Astrocyte (in vitro differentiated cells and primary cell): ENCODE data around the gene MVD. TPM values are rescaled to one million over a fixed set of nuclear protein-coding genes. Genes with fewer than 3 reads are reported as not detected.

Source experiments
- DNase-seq: peaks from one replicate; pipeline ENCODE4 v3.0.0-alpha.2; 2010; ENCODE audit warnings: low read depth
- FAIRE-seq: peaks from 2 replicates; lab custom pipeline; 2011; peaks lifted over from hg19 to GRCh38; lab: Jason Lieb, UNC
- H2AFZ ChIP-seq: 2 replicates; pipeline ENCODE4 v1.6.0; 2012; ENCODE audit warnings: low read depth, low read length, inconsistent platforms
- H3K27ac ChIP-seq: 2 replicates; pipeline ENCODE4 v1.5.1; 2011; ENCODE audit warnings: low read depth, low read length, inconsistent platforms
- H3K27me3 ChIP-seq: 2 replicates; pipeline ENCODE4 v1.6.0; 2011; ENCODE audit warnings: low read length, inconsistent platforms; ENCODE audit not compliant: insufficient read depth
- H3K36me3 ChIP-seq: 2 replicates; pipeline ENCODE4 v1.5.1; 2011; ENCODE audit warnings: low read length, inconsistent platforms; ENCODE audit not compliant: insufficient read depth
- H3K4me1 ChIP-seq: 2 replicates; pipeline ENCODE4 v1.5.1; 2011; ENCODE audit warnings: low read length, inconsistent platforms; ENCODE audit not compliant: insufficient read depth
- H3K4me2 ChIP-seq: 2 replicates; pipeline ENCODE4 v1.6.0; 2012; ENCODE audit warnings: low read length, inconsistent platforms
- H3K4me3 ChIP-seq: 2 replicates; pipeline ENCODE4 v1.5.1; 2011; ENCODE audit warnings: low read depth, mild to moderate bottlenecking, low read length, inconsistent platforms; ENCODE audit not compliant: insufficient read depth
- H3K79me2 ChIP-seq: 2 replicates; pipeline ENCODE4 v1.6.0; 2012; ENCODE audit warnings: mild to moderate bottlenecking, low read length, inconsistent platforms; ENCODE audit not compliant: insufficient read depth
- H3K9ac ChIP-seq: 2 replicates; pipeline ENCODE4 v1.6.0; 2012; ENCODE audit warnings: mild to moderate bottlenecking, low read length, inconsistent platforms
- H3K9me3 ChIP-seq: 2 replicates; pipeline ENCODE4 v1.5.1; 2012; ENCODE audit warnings: low read depth, mild to moderate bottlenecking, low read length, inconsistent platforms; ENCODE audit not compliant: insufficient read depth
- H4K20me1 ChIP-seq: 2 replicates; pipeline ENCODE4 v1.6.0; 2012; ENCODE audit warnings: low read length, inconsistent platforms; ENCODE audit not compliant: insufficient read depth
- H3K27ac Mint-ChIP-seq: one replicate; pipeline ENCODE4 v1.8.0; 2021; ENCODE audit warnings: mild to moderate bottlenecking, mixed read lengths; ENCODE audit not compliant: unreplicated experiment
- H3K27me3 Mint-ChIP-seq: one replicate; pipeline ENCODE4 v1.8.0; 2021; ENCODE audit warnings: low read depth, mixed read lengths; ENCODE audit not compliant: unreplicated experiment
- H3K36me3 Mint-ChIP-seq: one replicate; pipeline ENCODE4 v1.8.0; 2021; ENCODE audit warnings: low read depth, mixed read lengths; ENCODE audit not compliant: unreplicated experiment
- H3K4me1 Mint-ChIP-seq: one replicate; pipeline ENCODE4 v1.8.0; 2021; ENCODE audit warnings: low read depth, mixed read lengths; ENCODE audit not compliant: unreplicated experiment
- H3K4me3 Mint-ChIP-seq: one replicate; pipeline ENCODE4 v1.8.0; 2021; ENCODE audit warnings: mild to moderate bottlenecking, moderate library complexity, mixed read lengths; ENCODE audit not compliant: unreplicated experiment
- H3K9me3 Mint-ChIP-seq: one replicate; pipeline ENCODE4 v1.8.0; 2021; ENCODE audit warnings: mild to moderate bottlenecking, mixed read lengths; ENCODE audit not compliant: unreplicated experiment
- EZH2 ChIP-seq: IDR thresholded peaks from 2 replicates; pipeline ENCODE4 v1.6.1; 2012; ENCODE audit warnings: mild to moderate bottlenecking, low read length, inconsistent platforms; ENCODE audit not compliant: insufficient read depth
- total RNA-seq: library from RNA; stranded (reverse); gene quantifications from 2 replicates; pipeline ENCODE4 v1.2.1, GENCODE V29; 2021
- TF ChIP-seq, protein P1 (sequence below): IDR thresholded peaks from 2 replicates; pipeline ENCODE4 v1.5.1; 2011; ENCODE audit warnings: low read depth, mild to moderate bottlenecking, inconsistent platforms, low read length, moderate library complexity; ENCODE audit not compliant: insufficient read depth

MVD gene
- total RNA-seq, 1 donor from 2014 or later, result 63.9 TPM

DNA sequence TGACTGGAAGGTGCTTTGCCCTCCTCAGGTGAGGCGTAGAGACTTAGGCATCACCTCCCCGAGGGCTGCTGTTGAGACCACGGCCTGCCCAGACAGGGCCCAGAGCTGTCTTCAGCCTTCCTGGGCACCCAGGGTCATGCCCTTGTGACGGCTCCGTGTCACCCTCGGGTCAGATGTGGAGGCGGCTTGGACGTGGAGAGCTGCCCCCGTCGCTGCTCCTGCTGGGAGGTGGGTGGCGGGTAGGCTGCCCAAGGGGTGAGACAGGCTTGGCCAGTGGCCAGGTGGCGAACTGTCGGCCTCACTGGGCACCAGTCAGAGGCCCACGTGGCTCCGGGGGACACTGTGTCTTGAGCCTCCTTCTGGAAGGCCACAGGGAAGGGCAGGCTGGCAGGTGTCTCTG lies 32.3 kb upstream of the MVD start:
- TF ChIP-seq, protein P1, sequence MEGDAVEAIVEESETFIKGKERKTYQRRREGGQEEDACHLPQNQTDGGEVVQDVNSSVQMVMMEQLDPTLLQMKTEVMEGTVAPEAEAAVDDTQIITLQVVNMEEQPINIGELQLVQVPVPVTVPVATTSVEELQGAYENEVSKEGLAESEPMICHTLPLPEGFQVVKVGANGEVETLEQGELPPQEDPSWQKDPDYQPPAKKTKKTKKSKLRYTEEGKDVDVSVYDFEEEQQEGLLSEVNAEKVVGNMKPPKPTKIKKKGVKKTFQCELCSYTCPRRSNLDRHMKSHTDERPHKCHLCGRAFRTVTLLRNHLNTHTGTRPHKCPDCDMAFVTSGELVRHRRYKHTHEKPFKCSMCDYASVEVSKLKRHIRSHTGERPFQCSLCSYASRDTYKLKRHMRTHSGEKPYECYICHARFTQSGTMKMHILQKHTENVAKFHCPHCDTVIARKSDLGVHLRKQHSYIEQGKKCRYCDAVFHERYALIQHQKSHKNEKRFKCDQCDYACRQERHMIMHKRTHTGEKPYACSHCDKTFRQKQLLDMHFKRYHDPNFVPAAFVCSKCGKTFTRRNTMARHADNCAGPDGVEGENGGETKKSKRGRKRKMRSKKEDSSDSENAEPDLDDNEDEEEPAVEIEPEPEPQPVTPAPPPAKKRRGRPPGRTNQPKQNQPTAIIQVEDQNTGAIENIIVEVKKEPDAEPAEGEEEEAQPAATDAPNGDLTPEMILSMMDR, result no peak
- no peak for TF ChIP-seq EZH2
- H3K27me3 ChIP-seq, result no peaks in the 10 kb centered on the region
- no peak overlapping the region for H3K9ac ChIP-seq
- no peak overlapping the region for H2AFZ ChIP-seq
- no peak overlapping the region for H3K27ac Mint-ChIP-seq
- peaks cover 1% of the 10 kb centered on the region for H3K4me1 Mint-ChIP-seq
- no peaks in the 10 kb centered on the region for H3K9me3 Mint-ChIP-seq
- H3K4me3 ChIP-seq, result no peak overlapping the region
- H3K27ac ChIP-seq, result no peak overlapping the region
- H4K20me1 ChIP-seq, result no peaks in the 10 kb centered on the region
- FAIRE-seq, result no peak
- H3K27me3 Mint-ChIP-seq, result peaks cover 15% of the 10 kb centered on the region
- H3K79me2 ChIP-seq, result peaks cover 3% of the 10 kb centered on the region
- peaks cover under 1% of the 10 kb centered on the region for H3K4me1 ChIP-seq
- no peaks in the 10 kb centered on the region for H3K36me3 ChIP-seq
- no peak overlapping the region for H3K4me2 ChIP-seq
- H3K4me3 Mint-ChIP-seq, result no peak overlapping the region
- H3K36me3 Mint-ChIP-seq, result peaks cover 8% of the 10 kb centered on the region
- H3K9me3 ChIP-seq, result no peaks in the 10 kb centered on the region
- DNase-seq, result no peak

DNA sequence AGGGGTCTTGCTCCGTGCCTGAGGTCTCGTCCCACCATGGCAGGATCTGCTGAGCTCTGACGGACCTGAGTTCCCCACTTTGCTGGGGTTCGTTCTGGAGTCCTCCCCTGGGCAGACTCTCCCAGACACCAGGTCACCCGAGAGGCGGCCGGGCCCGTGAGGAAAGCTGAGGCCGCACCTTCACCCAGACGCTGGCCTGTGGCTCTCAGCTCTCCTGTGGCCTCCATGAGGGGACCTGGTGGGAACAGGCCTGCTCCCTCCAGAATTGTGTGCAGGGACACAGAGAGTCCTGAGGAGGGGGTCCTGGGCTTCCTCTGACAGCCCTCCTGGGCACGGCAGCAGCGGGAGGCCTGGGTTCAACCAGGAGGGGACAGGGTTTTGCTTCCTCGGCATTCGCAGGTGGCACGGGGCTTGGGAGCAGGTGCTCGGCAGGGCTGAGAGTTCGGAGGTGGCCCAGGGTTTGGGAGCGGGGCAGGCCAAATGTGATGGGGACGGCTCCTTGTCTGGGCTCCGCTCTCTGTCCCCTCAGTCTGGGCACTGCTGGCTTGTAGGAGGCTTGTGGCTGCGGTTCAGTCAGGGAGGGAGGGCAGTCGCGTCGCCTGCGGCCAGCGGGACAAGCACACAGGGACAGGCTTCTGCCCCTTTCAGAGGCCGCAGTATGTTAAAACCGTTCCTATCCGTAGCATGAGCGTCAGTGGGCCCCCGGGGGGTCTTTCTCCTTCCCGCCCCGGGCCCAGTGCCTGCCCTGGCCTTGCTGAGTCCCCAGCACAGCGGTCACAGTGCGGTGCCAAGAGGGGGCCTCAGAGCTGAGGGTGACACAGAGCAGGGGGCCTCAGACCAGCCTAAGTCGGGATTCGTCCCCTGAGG lies 31.6 kb upstream of the MVD start:
- TF ChIP-seq, protein P1, result no peak
- TF ChIP-seq EZH2, result no peak
- no peak overlapping the region for H3K27ac Mint-ChIP-seq

More for the DNA sequence above, 31.6 kb upstream of the MVD start:
- Histone ChIP-seq H3K36me3 (no peaks in the 10 kb centered on the region), H3K79me2 (no peaks in the 10 kb centered on the region), H4K20me1 (no peaks in the 10 kb centered on the region), H3K4me2 (no peak overlapping the region), H2AFZ (no peak overlapping the region), H3K4me1 (no peaks in the 10 kb centered on the region), H3K4me3 (no peak overlapping the region), H3K9me3 (no peaks in the 10 kb centered on the region), H3K27me3 (no peaks in the 10 kb centered on the region), H3K9ac (no peak overlapping the region), H3K27ac (no peak overlapping the region)
- DNase-seq (no peak), FAIRE-seq (no peak)
- H3K27me3 Mint-ChIP-seq, result peaks cover 22% of the 10 kb centered on the region
- no peaks in the 10 kb centered on the region for H3K4me1 Mint-ChIP-seq
- H3K9me3 Mint-ChIP-seq, result no peaks in the 10 kb centered on the region
- peaks cover 4% of the 10 kb centered on the region for H3K36me3 Mint-ChIP-seq
- H3K4me3 Mint-ChIP-seq, result no peak overlapping the region
